ENCODE measurements around the gene ANKRD52.
"Not testable (repeated sequence)": the region's sequence is repeated elsewhere in the genome, so short reads cannot be mapped to it uniquely, and the experiment has no call there.

GRCh38 chr12:56284263-56284662, 26.1 kb upstream of the ANKRD52 start:
- not testable (repeated sequence) for TF ChIP-seq YY1 (IDR thresholded peaks at IDR 0.05; ENCODE audit: insufficient read depth, insufficient read length); ZNF274 (IDR thresholded peaks at IDR 0.05; ENCODE audit: low read depth, low read length)

Measured in NT2/D1 (cell line).